GM12875 (cell line): ENCODE results near the gene BCL2L1.
"Not testable (repeated sequence)": the region's sequence is repeated elsewhere in the genome, so short reads cannot be mapped to it uniquely, and the experiment has no call there.

Experiments used
- H3K4me3 ChIP-seq: one replicate; pipeline ENCODE4 v1.5.1; 2011; ENCODE audit warnings: low read depth, low read length, control low read depth
- CTCF ChIP-seq: IDR thresholded peaks from 2 replicates; pipeline ENCODE4 v1.5.1; 2011; ENCODE audit warnings: low read depth, mild to moderate bottlenecking, control low read depth, inconsistent platforms, low read length, moderate library complexity, borderline replicate concordance; ENCODE audit not compliant: insufficient read depth

Gene BCL2L1

GRCh38 chr20:31759836-31760518 is 37.3 kb upstream of the BCL2L1 start:
- H3K4me3 ChIP-seq, result no peak overlapping the region
- TF ChIP-seq CTCF, result no peak

- H3K4me3 ChIP-seq, result no peak overlapping the region
- TF ChIP-seq CTCF, result no peak
Observed at GRCh38 chr20:31758991-31759390, 36.3 kb upstream of the BCL2L1 start.

- TF ChIP-seq CTCF, result no peak
Observed at GRCh38 chr20:31758521-31758920, 35.9 kb upstream of the BCL2L1 start.

GRCh38 chr20:31757254-31757653 is 34.6 kb upstream of the BCL2L1 start:
- TF ChIP-seq CTCF, result no peak
- H3K4me3 ChIP-seq, result no peak overlapping the region

More at GRCh38 chr20:31758521-31758920, 35.9 kb upstream of the BCL2L1 start:
- no peak overlapping the region for H3K4me3 ChIP-seq

GRCh38 chr20:31751126-31751525 is 28.5 kb upstream of the BCL2L1 start:
- no peak overlapping the region for H3K4me3 ChIP-seq
- no peak for TF ChIP-seq CTCF

GRCh38 chr20:31749223-31749622 is 26.6 kb upstream of the BCL2L1 start:
- no peak for TF ChIP-seq CTCF
- no peak overlapping the region for H3K4me3 ChIP-seq

- no peak for TF ChIP-seq CTCF
Observed at GRCh38 chr20:31747640-31748039, 25.0 kb upstream of the BCL2L1 start.

GRCh38 chr20:31747028-31747427 is 24.4 kb upstream of the BCL2L1 start:
- H3K4me3 ChIP-seq, result not testable (repeated sequence)

More at GRCh38 chr20:31747640-31748039, 25.0 kb upstream of the BCL2L1 start:
- H3K4me3 ChIP-seq, result no peak overlapping the region
